Colonic mucosa (tissue), 4 donors: Measurements from ENCODE around the gene EEF1AKMT2. TPM values are rescaled to one million over a fixed set of nuclear protein-coding genes. Genes with fewer than 3 reads are reported as not detected.
A peak's percentile ranks its signal among the peaks of the same experiment; 100 is the strongest.

Experiments used
- DNase-seq: peaks from one replicate; pipeline ENCODE4 v3.0.0-alpha.2; 2020
- H3K27ac ChIP-seq: fragments of 200-600 bp; one replicate; pipeline ENCODE4 v1.8.0; 2021
- H3K27me3 ChIP-seq: fragments of 200-600 bp; one replicate; pipeline ENCODE4 v1.8.0; 2021
- H3K36me3 ChIP-seq: fragments of 200-600 bp; one replicate; pipeline ENCODE4 v1.8.0; 2021
- H3K4me1 ChIP-seq: fragments of 200-600 bp; one replicate; pipeline ENCODE4 v1.8.0; 2021; ENCODE audit warnings: mild to moderate bottlenecking
- H3K4me3 ChIP-seq: fragments of 200-600 bp; one replicate; pipeline ENCODE4 v1.8.0; 2021
- H3K9ac ChIP-seq, 2 donors: one replicate each; pipeline ENCODE4 v1.7.0; 2013; ENCODE audit warnings: control low read depth in 2 of 2, low read depth in 2 of 2, low read length in 2 of 2
- H3K9me3 ChIP-seq: fragments of 200-600 bp; one replicate; pipeline ENCODE4 v1.8.0; 2021
- intact Hi-C: fragments of 100-400 bp; cut with DNase I; formaldehyde crosslinking; loops from one replicate; pipeline ENCODE4 v1.14.1; 2022
- total RNA-seq, 2 donors: library from RNA; stranded (reverse); fragmentation: NEBNext Ultra II Directional in 1 of 2; extraction: Animal tissue kit (Norgen Biotek cat#: 25700) in 1 of 2; gene quantifications; one replicate each; pipeline ENCODE4 v1.2.1, GENCODE V29; 2021
- TF ChIP-seq, protein P1 (sequence below): fragments of 200-600 bp; IDR thresholded peaks from one replicate; pipeline ENCODE4 v1.8.0; 2022; ENCODE audit warnings: antibody characterized with exemption, mild to moderate bottlenecking
- donor health status: healthy.
- donor health status: DM: no; HTN: no; CAD: no.
- donor health status: DM: no; HTN: no; CAD: no.

Gene EEF1AKMT2
- total RNA-seq, 2 donors from 2014 or later, result 14.7 to 16.5 TPM

DNA sequence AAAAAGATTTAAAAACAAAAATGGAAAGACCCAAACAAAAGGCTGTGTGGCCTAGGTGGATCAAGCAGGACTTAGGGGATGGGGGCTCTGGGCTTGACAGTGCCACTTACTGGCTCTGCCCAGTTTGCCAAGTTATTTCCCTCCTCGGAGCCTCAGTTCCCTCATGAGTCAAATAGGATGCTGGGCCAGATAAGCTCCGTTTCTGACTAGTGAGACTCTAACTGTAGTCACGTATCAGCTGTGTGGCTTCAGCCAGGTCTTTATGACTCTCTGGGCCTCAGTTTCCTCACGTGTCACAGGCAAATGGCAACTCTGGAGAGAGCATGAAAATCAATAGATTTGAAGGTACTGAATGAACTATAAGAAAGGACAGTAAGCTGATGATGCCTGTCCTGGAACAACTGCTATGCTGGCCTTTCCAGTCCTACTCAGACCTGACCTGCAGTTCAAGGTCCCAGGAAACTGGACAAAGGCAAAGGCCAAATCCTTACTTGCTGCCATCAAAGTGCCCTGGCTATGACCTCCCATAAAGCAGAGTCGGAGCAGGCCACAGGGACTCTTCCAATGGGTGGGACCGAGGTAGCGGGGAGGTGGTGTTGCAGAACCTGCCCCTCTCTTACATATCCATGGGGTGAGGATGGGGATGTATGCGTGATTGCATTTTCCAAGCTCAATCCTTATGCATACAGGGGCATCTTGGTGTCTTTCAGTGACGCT, 74.5 kb downstream of the EEF1AKMT2 start:
- DNase-seq, result no peak
- intact Hi-C loops, result no loop called here
- Histone ChIP-seq H3K9ac (no peak overlapping the region), H3K4me1 (peaks cover 33% of the 10 kb centered on the region), H3K27ac (no peak overlapping the region), H3K4me3 (no peak overlapping the region), H3K36me3 (no peaks in the 10 kb centered on the region), H3K9me3 (no peaks in the 10 kb centered on the region), H3K27me3 (no peaks in the 10 kb centered on the region)
- TF ChIP-seq, protein P1, sequence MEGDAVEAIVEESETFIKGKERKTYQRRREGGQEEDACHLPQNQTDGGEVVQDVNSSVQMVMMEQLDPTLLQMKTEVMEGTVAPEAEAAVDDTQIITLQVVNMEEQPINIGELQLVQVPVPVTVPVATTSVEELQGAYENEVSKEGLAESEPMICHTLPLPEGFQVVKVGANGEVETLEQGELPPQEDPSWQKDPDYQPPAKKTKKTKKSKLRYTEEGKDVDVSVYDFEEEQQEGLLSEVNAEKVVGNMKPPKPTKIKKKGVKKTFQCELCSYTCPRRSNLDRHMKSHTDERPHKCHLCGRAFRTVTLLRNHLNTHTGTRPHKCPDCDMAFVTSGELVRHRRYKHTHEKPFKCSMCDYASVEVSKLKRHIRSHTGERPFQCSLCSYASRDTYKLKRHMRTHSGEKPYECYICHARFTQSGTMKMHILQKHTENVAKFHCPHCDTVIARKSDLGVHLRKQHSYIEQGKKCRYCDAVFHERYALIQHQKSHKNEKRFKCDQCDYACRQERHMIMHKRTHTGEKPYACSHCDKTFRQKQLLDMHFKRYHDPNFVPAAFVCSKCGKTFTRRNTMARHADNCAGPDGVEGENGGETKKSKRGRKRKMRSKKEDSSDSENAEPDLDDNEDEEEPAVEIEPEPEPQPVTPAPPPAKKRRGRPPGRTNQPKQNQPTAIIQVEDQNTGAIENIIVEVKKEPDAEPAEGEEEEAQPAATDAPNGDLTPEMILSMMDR, result no peak

DNA sequence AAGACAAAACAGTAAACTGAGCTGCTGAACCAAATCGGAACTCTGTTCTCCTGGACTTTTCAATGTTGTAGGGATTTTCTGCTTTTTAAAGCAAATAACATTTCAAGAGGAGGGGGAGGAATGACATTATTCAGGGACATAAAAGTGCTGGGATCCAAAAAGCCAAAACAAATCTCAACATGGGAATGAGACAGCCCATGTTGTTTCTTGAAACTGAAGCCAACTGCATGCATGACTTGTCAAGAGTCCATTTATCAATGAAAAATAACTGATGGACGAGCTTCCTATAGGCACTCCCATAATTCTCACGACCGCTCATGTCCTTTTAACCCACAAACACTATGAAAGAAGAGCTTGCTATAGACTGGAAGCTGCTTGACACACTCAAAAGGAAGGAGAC, 75.3 kb downstream of the EEF1AKMT2 start:
- H3K4me1 ChIP-seq, result peaks cover 26% of the 10 kb centered on the region
- intact Hi-C loops, result no loop called here
- no peak overlapping the region for H3K9ac ChIP-seq
- no peaks in the 10 kb centered on the region for H3K36me3 ChIP-seq
- TF ChIP-seq, protein P1, result no peak
- H3K27me3 ChIP-seq, result no peaks in the 10 kb centered on the region
- H3K27ac ChIP-seq, result no peak overlapping the region
- H3K4me3 ChIP-seq, result no peak overlapping the region
- no peak for DNase-seq
- no peaks in the 10 kb centered on the region for H3K9me3 ChIP-seq

DNA sequence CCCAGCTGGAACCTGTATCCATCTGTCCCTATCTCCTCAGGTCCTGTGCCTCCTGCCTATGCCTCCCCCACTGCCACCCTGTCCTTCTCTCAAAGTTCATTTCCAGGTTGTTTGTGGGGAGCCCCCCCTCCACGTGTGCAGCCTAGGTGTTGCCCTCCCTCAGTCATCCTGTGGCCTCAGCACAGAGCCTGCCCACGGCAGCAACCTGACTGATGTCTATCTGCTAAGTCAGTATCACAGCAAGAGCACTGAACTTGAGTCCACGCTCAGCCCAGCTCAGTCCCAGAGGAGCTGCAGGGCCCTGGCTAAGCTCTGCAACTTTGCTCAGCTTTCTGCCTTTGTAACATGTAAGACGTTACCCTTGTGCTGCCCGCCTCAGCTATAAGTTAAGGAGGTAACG, 76.2 kb downstream of the EEF1AKMT2 start:
- Histone ChIP-seq H3K27ac (no peak overlapping the region), H3K27me3 (no peaks in the 10 kb centered on the region), H3K9me3 (no peaks in the 10 kb centered on the region), H3K36me3 (no peaks in the 10 kb centered on the region), H3K4me3 (no peak overlapping the region), H3K9ac (no peak overlapping the region), H3K4me1 (peaks cover 28% of the 10 kb centered on the region)
- intact Hi-C loops, result no loop called here
- DNase-seq, result no peak
- TF ChIP-seq, protein P1, result no peak

DNA sequence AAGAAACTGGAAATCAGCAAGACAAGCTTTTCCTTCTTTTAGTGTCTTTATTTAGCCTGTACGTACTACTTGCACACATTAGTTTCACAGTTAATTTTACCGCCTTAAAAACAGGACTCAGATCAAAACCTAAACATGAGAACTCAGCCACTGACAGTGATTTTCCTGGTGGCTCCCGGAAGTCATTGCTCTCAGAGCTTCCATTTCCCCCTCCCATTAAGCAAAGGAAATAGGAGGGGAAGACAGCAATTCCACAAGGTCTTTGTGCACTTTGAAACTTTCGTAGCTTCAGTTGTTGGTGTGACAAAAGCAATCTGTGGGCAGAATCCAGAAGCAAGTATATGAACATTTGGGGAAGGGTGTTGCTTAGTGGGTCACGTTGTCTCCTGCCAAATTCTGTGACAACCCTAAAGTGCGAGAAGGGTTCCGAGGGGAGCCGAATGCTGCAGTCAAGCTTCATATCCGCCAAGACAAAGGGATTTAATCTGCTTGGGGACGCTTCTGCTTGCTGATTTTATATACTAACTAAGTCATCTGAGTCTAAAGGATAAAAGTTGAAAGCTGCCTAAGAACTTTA, 77.9 kb downstream of the EEF1AKMT2 start:
- Histone ChIP-seq H3K36me3 (no peaks in the 10 kb centered on the region), H3K27ac (peak overlapping the region; percentile 7), H3K27me3 (no peaks in the 10 kb centered on the region), H3K4me3 (no peak overlapping the region), H3K9ac (no peak overlapping the region), H3K9me3 (no peaks in the 10 kb centered on the region), H3K4me1 (peaks cover 32% of the 10 kb centered on the region)
- intact Hi-C loops, result no loop called here
- TF ChIP-seq, protein P1, result no peak
- no peak for DNase-seq

DNA sequence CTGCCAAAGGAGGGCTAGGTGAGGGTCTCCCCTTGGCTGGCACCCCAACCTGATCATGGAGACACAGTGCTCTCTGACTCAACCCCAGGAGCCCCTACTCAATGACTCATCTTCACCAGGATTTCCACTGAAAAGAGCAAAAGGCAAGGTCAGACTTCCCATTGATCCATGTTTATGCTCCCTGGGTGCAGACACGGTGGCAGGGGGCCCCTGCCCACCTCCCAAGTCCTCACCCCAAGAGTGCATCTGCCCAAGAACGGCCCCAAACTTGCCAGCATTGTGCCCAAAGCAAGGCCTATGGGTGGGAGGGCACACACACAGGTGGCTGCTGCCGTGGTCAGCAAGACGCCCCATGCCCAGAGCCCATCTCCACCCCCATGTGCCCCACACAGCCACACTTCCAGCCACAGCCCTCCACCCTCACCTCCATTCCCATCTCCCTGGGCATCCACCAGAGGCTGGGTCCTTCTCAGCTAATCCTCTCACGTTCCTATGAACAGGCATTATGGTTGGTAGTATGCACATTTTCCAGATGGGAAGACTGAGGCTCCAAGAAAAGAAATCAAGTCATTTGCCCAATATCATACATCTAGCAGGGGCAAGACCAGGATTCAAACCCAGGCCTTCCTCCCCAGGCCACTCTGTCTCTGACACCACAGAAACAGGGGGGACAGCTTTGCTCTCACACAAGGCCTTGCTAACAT, 78.8 kb downstream of the EEF1AKMT2 start:
- Histone ChIP-seq H3K9ac (no peak overlapping the region), H3K27ac (no peak overlapping the region), H3K4me3 (no peak overlapping the region), H3K36me3 (no peaks in the 10 kb centered on the region), H3K4me1 (peaks cover 29% of the 10 kb centered on the region), H3K9me3 (no peaks in the 10 kb centered on the region), H3K27me3 (no peaks in the 10 kb centered on the region)
- TF ChIP-seq, protein P1, result no peak
- intact Hi-C loops, result no loop called here
- DNase-seq, result no peak
